K562 (cell line): Measurements from ENCODE around the gene CSKMT. TPM values are rescaled to one million over a fixed set of nuclear protein-coding genes. Genes with fewer than 3 reads are reported as not detected.
"Not testable (repeated sequence)": the region's sequence is repeated elsewhere in the genome, so short reads cannot be mapped to it uniquely, and the experiment has no call there.

Source experiments
- ATAC-seq: fragments of 200-7000 bp; cut with Tn5 transposase; 3 replicates; pipeline ENCODE4 v1.9.1; 2020; ENCODE audit warnings: moderate library complexity
- BruUV-seq: library from RNA; stranded (reverse); fragments of 400-500 nt; replicated peaks from 2 replicates; lab custom pipeline; 2021; lab: Mats Ljungman, UMichigan
- CTCF ChIA-PET: fragments of 300-600 bp; formaldehyde crosslinking; extraction: SDS; loops from one replicate; lab custom pipeline; 2021; ENCODE audit warnings: low intra/inter-chr PET ratio; lab: Yijun Ruan, JAX
- POLR2A ChIA-PET: fragments of 300-600, 350-650 bp; sonication (Branson Sonifier 250); formaldehyde crosslinking; extraction: SDS; loops from one replicate; lab custom pipeline; 2021; ENCODE audit warnings: antibody characterized with exemption, inconsistent platforms; lab: Yijun Ruan, JAX
- DNase-seq, 4 experiments: peaks; one replicate each; pipeline versions ENCODE4 v3.0.0 to v3.0.0-alpha.2; 2011 to 2018; ENCODE audit warnings: low spot score in 3 of 4, mixed read lengths in 3 of 4; ENCODE audit errors: extremely low read depth in 1 of 4
- FAIRE-seq: peaks from 2 replicates; lab custom pipeline; 2011; peaks lifted over from hg19 to GRCh38; lab: Jason Lieb, UNC
- H2AFZ ChIP-seq: 2 replicates; pipeline ENCODE4 v1.6.0; 2011; ENCODE audit warnings: low read depth, low read length, control low read depth, inconsistent platforms
- H3K27ac ChIP-seq: fragments of 200-600 bp; 3 replicates; pipeline ENCODE4 v1.8.0; 2011; ENCODE audit warnings: low read depth, mild to moderate bottlenecking, control low read depth, inconsistent platforms, low read length, moderate library complexity, mixed read lengths; ENCODE audit errors: extremely low read depth
- H3K27me3 ChIP-seq, 2 experiments: fragments of 300-600 bp in 1 of 2; 2 replicates in 1 of 2; 3 replicates in 1 of 2; pipeline versions ENCODE4 v1.6.0 to v1.8.0; 2011; ENCODE audit warnings: inconsistent platforms in 2 of 2, low read length in 2 of 2, mild to moderate bottlenecking in 1 of 2, mixed read lengths in 1 of 2, moderate library complexity in 1 of 2; ENCODE audit not compliant: control insufficient read depth in 2 of 2, insufficient read depth in 2 of 2
- H3K36me3 ChIP-seq: fragments of 300-600 bp; 3 replicates; pipeline ENCODE4 v1.8.0; 2011; ENCODE audit warnings: mild to moderate bottlenecking, low read length, inconsistent platforms; ENCODE audit not compliant: control insufficient read depth, insufficient read depth
- H3K4me1 ChIP-seq, 2 experiments: fragments of 200-600 bp in 1 of 2; replicated peaks in 1 of 2; 2 replicates in 1 of 2; 3 replicates in 1 of 2; pipeline versions ENCODE4 v1.5.1 to v1.8.0; 2011; ENCODE audit warnings: inconsistent platforms in 2 of 2, low read length in 2 of 2, mild to moderate bottlenecking in 1 of 2, mixed read lengths in 1 of 2, moderate library complexity in 1 of 2; ENCODE audit not compliant: control insufficient read depth in 2 of 2, insufficient read depth in 2 of 2
- H3K4me2 ChIP-seq: 2 replicates; pipeline ENCODE4 v1.6.1; 2011; ENCODE audit warnings: low read length, control low read depth, inconsistent platforms, mixed read lengths; ENCODE audit not compliant: insufficient read depth
- H3K4me3 ChIP-seq: fragments of 200-600 bp; sonication (generic), shearing (Covaris generic); 2 replicates; pipeline ENCODE4 v1.5.1; 2016; ENCODE audit warnings: control low read depth, inconsistent platforms
- H3K79me2 ChIP-seq: fragments of 200-600 bp; 3 replicates; pipeline ENCODE4 v1.8.0; 2011; ENCODE audit warnings: low read length, inconsistent platforms; ENCODE audit not compliant: control insufficient read depth, insufficient read depth
- H3K9ac ChIP-seq, 2 experiments: 2 replicates each; pipeline versions ENCODE4 v1.6.0 to v1.6.1; 2011; ENCODE audit warnings: low read depth in 2 of 2, low read length in 2 of 2, control low read depth in 1 of 2, inconsistent platforms in 1 of 2, mild to moderate bottlenecking in 1 of 2, mixed read lengths in 1 of 2; ENCODE audit not compliant: insufficient read depth in 1 of 2
- H3K9me1 ChIP-seq: one replicate; pipeline ENCODE4 v1.6.0; 2011; ENCODE audit warnings: inconsistent platforms, mild to moderate bottlenecking, low read length, moderate library complexity; ENCODE audit not compliant: control insufficient read depth, insufficient read depth
- H3K9me3 ChIP-seq: replicated peaks from 2 replicates; pipeline ENCODE4 v1.5.1; 2011; ENCODE audit warnings: low read depth, low read length, inconsistent platforms; ENCODE audit not compliant: control insufficient read depth, insufficient read depth
- H4K20me1 ChIP-seq: replicated peaks from 2 replicates; pipeline ENCODE4 v1.6.1; 2011; ENCODE audit warnings: low read length, inconsistent platforms, mixed read lengths; ENCODE audit not compliant: control insufficient read depth, insufficient read depth
- ZBTB33 ChIP-seq: sonication (generic); formaldehyde crosslinking; IDR thresholded peaks from 2 replicates; pipeline ENCODE4 v1.8.1; 2023; ENCODE audit warnings: mild to moderate bottlenecking, missing genetic modification reagents
- WGBS: fragments of 100-300 bp; shearing (Covaris generic); methylation state at CpG from one replicate; pipeline ENCODE4 v1.1.6; 2016; ENCODE audit warnings: low coverage, mixed read lengths; ENCODE audit not compliant: insufficient coverage; ENCODE audit errors: missing lambda C conversion rate; 5-methylcytosine and 5-hydroxymethylcytosine counted together
- in situ Hi-C: fragments of 300-500 bp; cut with MboI; formaldehyde crosslinking; loops from 4 replicates; pipeline ENCODE4 v1.15.0; 2018; ENCODE audit warnings: inconsistent platforms, mixed read lengths
- intact Hi-C: fragments of 100-400 bp; cut with micrococcal nuclease; formaldehyde crosslinking; loops from 2 replicates; pipeline ENCODE4 v1.14.2; 2022
- polyA plus RNA-seq, 8 experiments: library from polyadenylated mRNA; depleted of rRNA in 4 of 8; stranded (reverse) in 5 of 8; unstranded in 3 of 8; fragments of >200 nt; fragmentation: Nextera tagmentation in 2 of 8; fragmentation: Illumina TruSeq in 1 of 8; extraction: Ambion mirVana in 2 of 8; extraction: Trizol in 1 of 8; gene quantifications; 2 replicates each; pipeline versions ENCODE4 v1.2.1 to v1.2.3, GENCODE V29; 2011 to 2014; ENCODE audit warnings: inconsistent platforms in 1 of 8, missing spikeins in 1 of 8
- total RNA-seq, 7 experiments: library from RNA; depleted of rRNA in 6 of 7; stranded (reverse); fragments of >200 nt in 6 of 7; fragmentation: Illumina TruSeq in 2 of 7; extraction: Trizol in 2 of 7; gene quantifications; 2 replicates each; pipeline versions ENCODE4 v1.2.1 to v1.2.3, GENCODE V29; 2011 to 2021; ENCODE audit warnings: low replicate concordance in 1 of 7

CSKMT gene
- total and polyA plus RNA-seq, 9 of the 15 experiments (the other 6 are each of a cell fraction or from before 2014, with no cell fraction given) = 10.3 to 108 (median 27.2) TPM

- WGBS = 81% methylated on average over 12 of the region's 12 CpGs
- intact Hi-C loops, in situ Hi-C loops, H3K27ac ChIP-seq: not testable (repeated sequence)
- Histone ChIP-seq H3K79me2 (peaks cover 46% of the 10 kb centered on the region), H3K4me1 (peaks cover 15 to 48% of the 10 kb centered on the region in 2 experiments)
- POLR2A ChIA-PET = interaction anchor here (1.0 to 1.6 kb wide), 2 partner anchors 14 to 16 kb away, joined by 3 to 8 read pairs; partner anchors contain the start of genes C11orf98 and CSKMT
- TF ChIP-seq ZBTB33 = peak; percentile 39; the same call in 1 of the 2 replicates
- TF ChIP-seq, all 486 proteins: peak for 1; not testable (repeated sequence) for 485
- Histone ChIP-seq H3K36me3 (peaks cover 46% of the 10 kb centered on the region; the same call in 2 of the 3 replicates), H4K20me1 (peaks cover 20% of the 10 kb centered on the region)
- H3K4me3 ChIP-seq, H3K9me3 ChIP-seq, H2AFZ ChIP-seq, H3K4me2 ChIP-seq, BruUV-seq, CTCF ChIA-PET, FAIRE-seq, H3K9me1 ChIP-seq, DNase-seq, ATAC-seq, H3K27me3 ChIP-seq, H3K9ac ChIP-seq: not testable (repeated sequence)
Observed at GRCh38 chr11:62650283-62650682, 14.8 kb upstream of the CSKMT start.
